ENCODE measurements around the gene TRABD2A. TPM values are rescaled to one million over a fixed set of nuclear protein-coding genes. Genes with fewer than 3 reads are reported as not detected.

TRABD2A gene
- total and polyA plus RNA-seq, 2 of the 13 experiments (the other 11 are each of a cell fraction or from before 2014, with no cell fraction given) = 0.15 TPM; not detected in 1

DNA sequence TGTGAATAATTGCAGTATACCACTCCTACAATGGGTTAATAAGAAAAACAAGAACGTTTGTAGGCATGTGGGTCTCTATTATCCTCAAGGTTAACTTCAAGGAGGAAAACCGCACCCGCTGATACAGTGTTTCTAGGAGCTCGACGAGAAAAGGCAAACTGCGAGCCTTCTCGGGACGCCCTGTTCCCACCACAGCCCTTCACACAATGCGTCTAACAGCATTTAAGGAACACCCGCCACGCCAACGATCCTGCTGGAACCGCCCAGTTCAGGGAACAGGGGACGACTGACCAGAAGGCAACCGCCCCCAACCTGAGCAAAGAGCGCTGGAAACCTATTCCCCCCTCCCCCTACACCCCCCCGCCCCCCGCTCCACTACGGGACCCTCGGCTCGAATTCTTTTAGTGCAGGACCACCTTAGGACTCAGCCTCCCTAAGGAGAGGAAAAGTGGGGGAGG lies 23.9 kb upstream of the TRABD2A start (continued):
- no peak for TF ChIP-seq ZSCAN29 (CRISPR knock-in tag; conservative IDR thresholded peaks at IDR 0.05)
- TF ChIP-seq, protein P1, sequence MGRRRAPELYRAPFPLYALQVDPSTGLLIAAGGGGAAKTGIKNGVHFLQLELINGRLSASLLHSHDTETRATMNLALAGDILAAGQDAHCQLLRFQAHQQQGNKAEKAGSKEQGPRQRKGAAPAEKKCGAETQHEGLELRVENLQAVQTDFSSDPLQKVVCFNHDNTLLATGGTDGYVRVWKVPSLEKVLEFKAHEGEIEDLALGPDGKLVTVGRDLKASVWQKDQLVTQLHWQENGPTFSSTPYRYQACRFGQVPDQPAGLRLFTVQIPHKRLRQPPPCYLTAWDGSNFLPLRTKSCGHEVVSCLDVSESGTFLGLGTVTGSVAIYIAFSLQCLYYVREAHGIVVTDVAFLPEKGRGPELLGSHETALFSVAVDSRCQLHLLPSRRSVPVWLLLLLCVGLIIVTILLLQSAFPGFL (CRISPR knock-in tag; IDR thresholded peaks at IDR 0.05) = no peak

DNA sequence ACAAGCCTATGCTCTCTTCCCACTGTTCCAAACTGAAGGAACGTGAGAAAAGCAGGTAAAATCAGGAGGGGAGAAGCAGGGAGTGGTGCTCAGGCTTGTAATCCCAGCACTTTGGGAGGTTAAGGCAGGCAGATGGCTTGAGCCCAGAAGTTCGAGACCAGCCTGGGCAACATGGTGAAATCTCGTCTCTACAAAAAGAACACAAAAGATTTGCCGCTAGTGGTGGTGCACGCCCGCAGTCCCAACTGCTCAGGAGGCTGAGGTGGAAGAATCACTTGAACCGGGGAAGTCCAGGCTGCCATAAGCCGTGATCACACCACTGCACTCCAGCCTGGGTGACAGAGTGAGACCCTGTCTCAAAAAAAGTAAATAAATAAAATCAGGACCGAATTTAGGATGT lies 23.3 kb upstream of the TRABD2A start:
- H3K9ac ChIP-seq (ENCODE audit: insufficient read depth, low read depth, low read length) = no peak overlapping the region
- FAIRE-seq (no peak), DNase-seq (ENCODE audit: low spot score) (no peak), ATAC-seq (no peak)
- H3K4me2 ChIP-seq (ENCODE audit: low read depth, low read length) = peak overlapping the region; percentile 99; the same call in 1 of the 2 replicates
- no peaks in the 10 kb centered on the region for H4K20me1 ChIP-seq (ENCODE audit: insufficient read depth, low read length)
- POLR2A ChIA-PET = interaction anchor here (1.3 to 7.5 kb wide), 3 partner anchors 15 to 22 kb away, joined by 3 to 141 read pairs (median 74); no protein-coding TSS in a partner anchor
- no TSS peak for BruUV-seq (replicated peaks)
- in situ Hi-C loops (cut with HindIII; ENCODE audit: extremely low pct_ligation_motif_present, low pct_unique_long_range_greater_than_20kb) (no loop called here), intact Hi-C loops (cut with micrococcal nuclease; ENCODE audit: unreplicated experiment) (loop anchor here (2.0 kb wide), 1 partner anchor 23 kb away; no protein-coding TSS in a partner anchor)
- CTCF ChIA-PET (ENCODE audit: low intra/inter-chr PET ratio, low total read pairs) = interaction anchor here (4.3 kb wide), 1 partner anchor 22 kb away, joined by 64 read pairs; no protein-coding TSS in a partner anchor
- H3K4me3 ChIP-seq (replicated peaks in 1 of 3; ENCODE audit: insufficient read depth in 1 of 3, low read depth in 2 of 3, low read length in 3 of 3) = 0 out of 6 replicates have a peak overlapping the region, but pooled peaks of 2 of the 3 experiments have one; percentile 19 to 98
- H3K79me2 ChIP-seq (ENCODE audit: insufficient read depth, low read length) = peaks cover 10% of the 10 kb centered on the region
- peaks cover 1% of the 10 kb centered on the region; the same call in 1 of the 2 replicates for H3K9me3 ChIP-seq (ENCODE audit: low read length)
- peaks cover 2 to 39% of the 10 kb centered on the region in 2 experiments; a peak in 2 of 5 replicates for H3K27me3 ChIP-seq (ENCODE audit: control insufficient read depth in 1 of 2, insufficient read depth in 2 of 2, low read length in 2 of 2)
- H2AFZ ChIP-seq (ENCODE audit: low read length) = no peak overlapping the region
- H3K4me1 ChIP-seq (ENCODE audit: insufficient read depth, low read length) = peaks cover 31% of the 10 kb centered on the region
- H3K27ac ChIP-seq (ENCODE audit: extremely low read length, insufficient read depth, low read length) = no peak overlapping the region
- H3K36me3 ChIP-seq (replicated peaks in 1 of 2; ENCODE audit: control insufficient read depth in 1 of 2, insufficient read depth in 2 of 2, low read length in 2 of 2) = no peaks in the 10 kb centered on the region
- 48% methylated on average over 9 of the region's 9 CpGs for WGBS (ENCODE audit: low lambda C conversion rate)
- TF ChIP-seq NR2F2 (IDR thresholded peaks at IDR 0.05; ENCODE audit: borderline replicate concordance, low read depth) = no peak
- TF ChIP-seq HNRNPL (IDR thresholded peaks at IDR 0.05; ENCODE audit: low read depth, low read length) = no peak
- TF ChIP-seq, protein P2, sequence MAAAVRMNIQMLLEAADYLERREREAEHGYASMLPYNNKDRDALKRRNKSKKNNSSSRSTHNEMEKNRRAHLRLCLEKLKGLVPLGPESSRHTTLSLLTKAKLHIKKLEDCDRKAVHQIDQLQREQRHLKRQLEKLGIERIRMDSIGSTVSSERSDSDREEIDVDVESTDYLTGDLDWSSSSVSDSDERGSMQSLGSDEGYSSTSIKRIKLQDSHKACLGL (CRISPR knock-in tag; IDR thresholded peaks at IDR 0.05) = no peak
- TF ChIP-seq, protein P3, sequence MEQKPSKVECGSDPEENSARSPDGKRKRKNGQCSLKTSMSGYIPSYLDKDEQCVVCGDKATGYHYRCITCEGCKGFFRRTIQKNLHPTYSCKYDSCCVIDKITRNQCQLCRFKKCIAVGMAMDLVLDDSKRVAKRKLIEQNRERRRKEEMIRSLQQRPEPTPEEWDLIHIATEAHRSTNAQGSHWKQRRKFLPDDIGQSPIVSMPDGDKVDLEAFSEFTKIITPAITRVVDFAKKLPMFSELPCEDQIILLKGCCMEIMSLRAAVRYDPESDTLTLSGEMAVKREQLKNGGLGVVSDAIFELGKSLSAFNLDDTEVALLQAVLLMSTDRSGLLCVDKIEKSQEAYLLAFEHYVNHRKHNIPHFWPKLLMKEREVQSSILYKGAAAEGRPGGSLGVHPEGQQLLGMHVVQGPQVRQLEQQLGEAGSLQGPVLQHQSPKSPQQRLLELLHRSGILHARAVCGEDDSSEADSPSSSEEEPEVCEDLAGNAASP (CRISPR knock-in tag; IDR thresholded peaks at IDR 0.05; ENCODE audit: borderline replicate concordance) = no peak
- no peak for TF ChIP-seq GPN1 (CRISPR knock-in tag; IDR thresholded peaks at IDR 0.05; ENCODE audit: borderline replicate concordance)
- no peak for TF ChIP-seq ELF1 (CRISPR knock-in tag; IDR thresholded peaks at IDR 0.05)
- no peak for TF ChIP-seq RFXAP (CRISPR knock-in tag; IDR thresholded peaks at IDR 0.05; ENCODE audit: borderline replicate concordance)
- no peak for TF ChIP-seq ZNF558 (CRISPR knock-in tag; IDR thresholded peaks at IDR 0.05; ENCODE audit: borderline replicate concordance)
- TF ChIP-seq, protein P4, sequence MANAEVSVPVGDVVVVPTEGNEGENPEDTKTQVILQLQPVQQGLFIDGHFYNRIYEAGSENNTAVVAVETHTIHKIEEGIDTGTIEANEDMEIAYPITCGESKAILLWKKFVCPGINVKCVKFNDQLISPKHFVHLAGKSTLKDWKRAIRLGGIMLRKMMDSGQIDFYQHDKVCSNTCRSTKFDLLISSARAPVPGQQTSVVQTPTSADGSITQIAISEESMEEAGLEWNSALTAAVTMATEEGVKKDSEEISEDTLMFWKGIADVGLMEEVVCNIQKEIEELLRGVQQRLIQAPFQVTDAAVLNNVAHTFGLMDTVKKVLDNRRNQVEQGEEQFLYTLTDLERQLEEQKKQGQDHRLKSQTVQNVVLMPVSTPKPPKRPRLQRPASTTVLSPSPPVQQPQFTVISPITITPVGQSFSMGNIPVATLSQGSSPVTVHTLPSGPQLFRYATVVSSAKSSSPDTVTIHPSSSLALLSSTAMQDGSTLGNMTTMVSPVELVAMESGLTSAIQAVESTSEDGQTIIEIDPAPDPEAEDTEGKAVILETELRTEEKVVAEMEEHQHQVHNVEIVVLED (CRISPR knock-in tag; IDR thresholded peaks at IDR 0.05; ENCODE audit: borderline replicate concordance) = no peak
- TF ChIP-seq GABPA (IDR thresholded peaks at IDR 0.05; ENCODE audit: low read depth, low read length) = no peak
- TF ChIP-seq GABPA (CRISPR knock-in tag; IDR thresholded peaks at IDR 0.05; ENCODE audit: low read depth) = no peak
- TF ChIP-seq ZNF878 (CRISPR knock-in tag; IDR thresholded peaks at IDR 0.05) = no peak
- no peak for TF ChIP-seq ZNF709 (CRISPR knock-in tag; IDR thresholded peaks at IDR 0.05)
- no peak for TF ChIP-seq ZNF672 (CRISPR knock-in tag; IDR thresholded peaks at IDR 0.05)
- TF ChIP-seq, protein P5, sequence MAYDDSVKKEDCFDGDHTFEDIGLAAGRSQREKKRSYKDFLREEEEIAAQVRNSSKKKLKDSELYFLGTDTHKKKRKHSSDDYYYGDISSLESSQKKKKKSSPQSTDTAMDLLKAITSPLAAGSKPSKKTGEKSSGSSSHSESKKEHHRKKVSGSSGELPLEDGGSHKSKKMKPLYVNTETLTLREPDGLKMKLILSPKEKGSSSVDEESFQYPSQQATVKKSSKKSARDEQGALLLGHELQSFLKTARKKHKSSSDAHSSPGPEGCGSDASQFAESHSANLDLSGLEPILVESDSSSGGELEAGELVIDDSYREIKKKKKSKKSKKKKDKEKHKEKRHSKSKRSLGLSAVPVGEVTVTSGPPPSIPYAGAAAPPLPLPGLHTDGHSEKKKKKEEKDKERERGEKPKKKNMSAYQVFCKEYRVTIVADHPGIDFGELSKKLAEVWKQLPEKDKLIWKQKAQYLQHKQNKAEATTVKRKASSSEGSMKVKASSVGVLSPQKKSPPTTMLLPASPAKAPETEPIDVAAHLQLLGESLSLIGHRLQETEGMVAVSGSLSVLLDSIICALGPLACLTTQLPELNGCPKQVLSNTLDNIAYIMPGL (CRISPR knock-in tag; IDR thresholded peaks at IDR 0.05; ENCODE audit: borderline replicate concordance in 1 of 2, low read depth in 1 of 2) = no peak
